Mesodermal cell (in vitro differentiated cells): Measurements from ENCODE around the gene DUOX1.
"Not testable (repeated sequence)": the region's sequence is repeated elsewhere in the genome, so short reads cannot be mapped to it uniquely, and the experiment has no call there.

ENCODE experiments used
- H3K27ac ChIP-seq: 2 replicates; pipeline ENCODE4 v1.7.0; 2013; ENCODE audit warnings: mild to moderate bottlenecking, low read depth, low read length, moderate library complexity; ENCODE audit not compliant: severe bottlenecking
- H3K36me3 ChIP-seq: 2 replicates; pipeline ENCODE4 v1.7.1; 2013; ENCODE audit warnings: mild to moderate bottlenecking, low read length, moderate library complexity; ENCODE audit not compliant: control insufficient read depth, insufficient read depth
- H3K4me1 ChIP-seq: one replicate; pipeline ENCODE4 v1.7.1; 2013; ENCODE audit warnings: mild to moderate bottlenecking, low read length; ENCODE audit not compliant: insufficient read depth, control insufficient read depth, poor library complexity, severe bottlenecking
- H3K4me3 ChIP-seq: 2 replicates; pipeline ENCODE4 v1.7.0; 2013; ENCODE audit warnings: low read length, control low read depth, mild to moderate bottlenecking; ENCODE audit not compliant: insufficient read depth, poor library complexity, severe bottlenecking; ENCODE audit errors: extremely low read depth
- H3K9me3 ChIP-seq: 2 replicates; pipeline ENCODE4 v1.7.1; 2013; ENCODE audit warnings: mild to moderate bottlenecking, low read length, moderate library complexity; ENCODE audit not compliant: control insufficient read depth
- WGBS, 2 experiments: methylation state at CpG; one replicate each; pipeline ENCODE4 v1.1.5; 2013; ENCODE audit warnings: missing lambda C conversion rate in 2 of 2; ENCODE audit not compliant: insufficient coverage in 2 of 2; 5-methylcytosine and 5-hydroxymethylcytosine counted together

The DUOX1 gene

GRCh38 chr15:45093013-45093412 lies 36.8 kb upstream of the DUOX1 start:
- Histone ChIP-seq H3K9me3 (no peaks in the 10 kb centered on the region), H3K27ac (no peak overlapping the region), H3K36me3 (no peaks in the 10 kb centered on the region), H3K4me1 (peaks cover 17% of the 10 kb centered on the region), H3K4me3 (no peak overlapping the region)
- 88 to 94% methylated on average over 2 to 3 of the region's 4 CpGs for WGBS, 2 experiments

- WGBS, 2 experiments, result 89 to 97% methylated on average over 7 to 8 of the region's 11 CpGs
- Histone ChIP-seq H3K27ac (no peak overlapping the region), H3K9me3 (no peaks in the 10 kb centered on the region), H3K4me3 (no peak overlapping the region), H3K4me1 (peaks cover 12% of the 10 kb centered on the region), H3K36me3 (no peaks in the 10 kb centered on the region)
Measured at GRCh38 chr15:45093622-45094357, 36.0 kb upstream of the DUOX1 start.

- no peak overlapping the region for H3K27ac ChIP-seq
Measured at GRCh38 chr15:45094358-45094730, 35.5 kb upstream of the DUOX1 start.

GRCh38 chr15:45095661-45096060 lies 34.1 kb upstream of the DUOX1 start:
- Histone ChIP-seq H3K36me3 (no peaks in the 10 kb centered on the region), H3K4me3 (no peak overlapping the region), H3K9me3 (no peaks in the 10 kb centered on the region), H3K4me1 (peaks cover 5% of the 10 kb centered on the region), H3K27ac (no peak overlapping the region)
- 89 to 95% methylated on average over 9 of the region's 11 CpGs for WGBS, 2 experiments

More at GRCh38 chr15:45094358-45094730, 35.5 kb upstream of the DUOX1 start:
- Histone ChIP-seq H3K4me3 (no peak overlapping the region), H3K4me1 (peaks cover 8% of the 10 kb centered on the region), H3K9me3 (no peaks in the 10 kb centered on the region), H3K36me3 (no peaks in the 10 kb centered on the region)
- 84 to 88% methylated on average over 8 to 9 of the region's 9 CpGs for WGBS, 2 experiments

- H3K4me1 ChIP-seq, result peaks cover 5% of the 10 kb centered on the region
- H3K36me3 ChIP-seq, result no peaks in the 10 kb centered on the region
- H3K9me3 ChIP-seq, result no peaks in the 10 kb centered on the region
- 100% methylated on average over 1 to 5 of the region's 7 CpGs for WGBS, 2 experiments
- no peak overlapping the region for H3K27ac ChIP-seq
- no peak overlapping the region for H3K4me3 ChIP-seq
Measured at GRCh38 chr15:45097466-45097865, 32.3 kb upstream of the DUOX1 start.

- 91 to 92% methylated on average over 23 of the region's 23 CpGs for WGBS, 2 experiments
- Histone ChIP-seq H3K4me1 (no peaks in the 10 kb centered on the region), H3K9me3 (no peaks in the 10 kb centered on the region)
Measured at GRCh38 chr15:45099549-45100165, 30.1 kb upstream of the DUOX1 start.

GRCh38 chr15:45100884-45101625 lies 28.7 kb upstream of the DUOX1 start:
- no peaks in the 10 kb centered on the region for H3K36me3 ChIP-seq
- no peaks in the 10 kb centered on the region for H3K9me3 ChIP-seq
- H3K4me3 ChIP-seq, result no peak overlapping the region
- no peaks in the 10 kb centered on the region for H3K4me1 ChIP-seq
- H3K27ac ChIP-seq, result no peak overlapping the region
- 57 to 62% methylated on average over 3 to 4 of the region's 7 CpGs for WGBS, 2 experiments

More at GRCh38 chr15:45099549-45100165, 30.1 kb upstream of the DUOX1 start:
- Histone ChIP-seq H3K36me3 (no peaks in the 10 kb centered on the region), H3K4me3 (no peak overlapping the region), H3K27ac (no peak overlapping the region)

- WGBS, 2 experiments, result 89 to 93% methylated on average over 9 to 10 of the region's 12 CpGs
- H3K27ac ChIP-seq, result no peak overlapping the region
- H3K4me3 ChIP-seq, result no peak overlapping the region
Measured at GRCh38 chr15:45101749-45102148, 28.0 kb upstream of the DUOX1 start.

GRCh38 chr15:45102226-45102625 lies 27.6 kb upstream of the DUOX1 start:
- 93 to 94% methylated on average over 3 to 6 of the region's 6 CpGs for WGBS, 2 experiments
- Histone ChIP-seq H3K9me3 (no peaks in the 10 kb centered on the region), H3K36me3 (no peaks in the 10 kb centered on the region), H3K27ac (no peak overlapping the region), H3K4me3 (no peak overlapping the region), H3K4me1 (no peaks in the 10 kb centered on the region)

More at GRCh38 chr15:45101749-45102148, 28.0 kb upstream of the DUOX1 start:
- no peaks in the 10 kb centered on the region for H3K9me3 ChIP-seq
- H3K4me1 ChIP-seq, result no peaks in the 10 kb centered on the region
- H3K36me3 ChIP-seq, result no peaks in the 10 kb centered on the region

GRCh38 chr15:45104170-45104569 lies 25.6 kb upstream of the DUOX1 start:
- not testable (repeated sequence) for H3K4me3 ChIP-seq, H3K9me3 ChIP-seq, H3K4me1 ChIP-seq, H3K27ac ChIP-seq, H3K36me3 ChIP-seq
- WGBS, 2 experiments, result 100% methylated on average over 1 of the region's 9 CpGs
